Esophagus squamous epithelium (tissue), 5 donors: Measurements from ENCODE around the gene FBXO2. TPM values are rescaled to one million over a fixed set of nuclear protein-coding genes. Genes with fewer than 3 reads are reported as not detected.
"Not testable (repeated sequence)": the region's sequence is repeated elsewhere in the genome, so short reads cannot be mapped to it uniquely, and the experiment has no call there.

Experiments used
- DNase-seq: peaks from one replicate; lab custom pipeline; 2025; lab: John Stamatoyannopoulos, UW
- H3K27ac ChIP-seq, 4 donors: fragments of 200-600 bp; sonication (generic); one replicate each; pipeline ENCODE4 v1.5.1; 2016 to 2019; ENCODE audit warnings: mild to moderate bottlenecking in 1 of 4
- H3K27me3 ChIP-seq, 4 donors: fragments of 200-600 bp; sonication (generic); 1 replicate in 3 of 4; 2 replicates in 1 of 4; pipeline versions ENCODE4 v1.5.1 to v1.6.0; 2017 to 2021; ENCODE audit warnings: antibody characterized with exemption in 1 of 4
- H3K36me3 ChIP-seq, 3 donors: fragments of 200-600 bp; sonication (generic); one replicate each; pipeline ENCODE4 v1.5.1; 2016 to 2019
- H3K4me1 ChIP-seq, 3 donors: fragments of 200-600 bp; sonication (generic); one replicate each; pipeline ENCODE4 v1.5.1; 2017 to 2019
- H3K4me3 ChIP-seq, 4 donors: fragments of 200-600 bp; sonication (generic); 1 replicate in 3 of 4; 2 replicates in 1 of 4; pipeline ENCODE4 v1.5.1; 2016 to 2019; ENCODE audit warnings: mild to moderate bottlenecking in 2 of 4, moderate library complexity in 1 of 4
- H3K9me3 ChIP-seq, 3 donors: fragments of 200-600 bp; sonication (generic); one replicate each; pipeline ENCODE4 v1.5.1; 2016 to 2019
- CTCF ChIP-seq, 6 experiments: fragments of 450-650 bp in 4 of 6; fragments of 200-600 bp in 2 of 6; sonication (generic) in 2 of 6; IDR thresholded peaks; one replicate each; pipeline ENCODE4 v1.5.1; 2016 to 2019; ENCODE audit warnings: antibody characterized with exemption in 6 of 6, mild to moderate bottlenecking in 4 of 6, moderate library complexity in 4 of 6
- POLR2A ChIP-seq, 4 donors: fragments of 450-650 bp; IDR thresholded peaks; one replicate each; pipeline ENCODE4 v1.6.1; 2017; ENCODE audit warnings: antibody characterized with exemption in 4 of 4, mild to moderate bottlenecking in 4 of 4, moderate library complexity in 3 of 4
- WGBS, 2 donors: methylation state at CpG; one replicate each; pipeline ENCODE4 v1.1.5; 2018; 5-methylcytosine and 5-hydroxymethylcytosine counted together
- intact Hi-C: fragments of 100-400 bp; cut with DNase I; formaldehyde crosslinking; loops from one replicate; pipeline ENCODE4 v1.15.0; 2022
- total RNA-seq, 4 donors: library from RNA; depleted of rRNA; stranded (reverse); fragments of >200 nt; gene quantifications; one replicate each; pipeline ENCODE4 v1.1.0, GENCODE V29; 2016
- donor health status: DM: yes; HTN: yes; CAD: no.

Gene FBXO2
- total RNA-seq, 4 donors from 2014 or later = 2.6 to 13.6 (median 8.0) TPM

- H3K27ac ChIP-seq = no peak overlapping the region
- peaks cover 0 to 83% (median 0%) of the 10 kb centered on the region in 4 donors for H3K27me3 ChIP-seq
- WGBS, 2 donors = 49% methylated on average over 6 of the region's 7 CpGs; no CpG with 5 or more reads in 1 of the 2 donors
- DNase-seq = no peak
- intact Hi-C loops = no loop called here
- no peak overlapping the region for H3K4me3 ChIP-seq
- H3K9me3 ChIP-seq = no peaks in the 10 kb centered on the region
- TF ChIP-seq POLR2A (IDR thresholded peaks at IDR 0.05) (no peak), CTCF (IDR thresholded peaks at IDR 0.05) (no peak)
- no peaks in the 10 kb centered on the region for H3K36me3 ChIP-seq
- no peaks in the 10 kb centered on the region for H3K4me1 ChIP-seq
Measured at GRCh38 chr1:11616766-11617165, 37.5 kb downstream of the FBXO2 start.

- TF ChIP-seq CTCF (IDR thresholded peaks at IDR 0.05) (no peak), POLR2A (IDR thresholded peaks at IDR 0.05) (no peak)
- Histone ChIP-seq H3K9me3 (no peaks in the 10 kb centered on the region), H3K27ac (no peak overlapping the region), H3K36me3 (no peaks in the 10 kb centered on the region), H3K4me3 (no peak overlapping the region), H3K4me1 (no peaks in the 10 kb centered on the region), H3K27me3 (peaks cover 0 to 76% (median 0%) of the 10 kb centered on the region in 4 donors)
- no peak for DNase-seq
- intact Hi-C loops = no loop called here
- 45 to 50% methylated on average over 16 of the region's 16 CpGs for WGBS, 2 donors
Measured at GRCh38 chr1:11615090-11615489, 39.1 kb downstream of the FBXO2 start.

GRCh38 chr1:11613347-11613746 is 40.9 kb downstream of the FBXO2 start:
- 63 to 71% methylated on average over 4 of the region's 5 CpGs for WGBS, 2 donors
- intact Hi-C loops = no loop called here
- no peak for DNase-seq

GRCh38 chr1:11611638-11612327 is 42.4 kb downstream of the FBXO2 start:
- WGBS, 2 donors = 29 to 30% methylated on average over 6 to 7 of the region's 7 CpGs
- H3K27me3 ChIP-seq = peaks cover 0 to 45% (median 0%) of the 10 kb centered on the region in 4 donors
- intact Hi-C loops = no loop called here
- no peaks in the 10 kb centered on the region for H3K36me3 ChIP-seq
- no peaks in the 10 kb centered on the region for H3K4me1 ChIP-seq
- TF ChIP-seq CTCF (IDR thresholded peaks at IDR 0.05) = no peak
- TF ChIP-seq POLR2A (IDR thresholded peaks at IDR 0.05) = no peak
- H3K9me3 ChIP-seq = no peaks in the 10 kb centered on the region
- no peak overlapping the region for H3K27ac ChIP-seq
- no peak for DNase-seq
- H3K4me3 ChIP-seq = no peak overlapping the region

More at GRCh38 chr1:11613347-11613746, 40.9 kb downstream of the FBXO2 start:
- Histone ChIP-seq H3K27me3 (peaks cover 0 to 60% (median 0%) of the 10 kb centered on the region in 4 donors), H3K4me3 (no peak overlapping the region), H3K27ac (no peak overlapping the region), H3K36me3 (no peaks in the 10 kb centered on the region), H3K9me3 (no peaks in the 10 kb centered on the region), H3K4me1 (no peaks in the 10 kb centered on the region)
- TF ChIP-seq POLR2A (IDR thresholded peaks at IDR 0.05) (no peak), CTCF (IDR thresholded peaks at IDR 0.05) (no peak)

GRCh38 chr1:11610629-11611180 is 43.5 kb downstream of the FBXO2 start:
- Histone ChIP-seq H3K4me3 (no peak overlapping the region), H3K27me3 (peaks cover 0 to 35% (median 0%) of the 10 kb centered on the region in 4 donors), H3K4me1 (no peaks in the 10 kb centered on the region), H3K27ac (no peak overlapping the region), H3K9me3 (no peaks in the 10 kb centered on the region), H3K36me3 (no peaks in the 10 kb centered on the region)
- TF ChIP-seq CTCF (IDR thresholded peaks at IDR 0.05) = no peak
- TF ChIP-seq POLR2A (IDR thresholded peaks at IDR 0.05) = no peak
- intact Hi-C loops = no loop called here
- no peak for DNase-seq
- whole genome bisulfite sequencing, 2 donors = 52 to 63% methylated on average over 4 to 5 of the region's 6 CpGs

- H3K27me3 ChIP-seq = peaks cover 0 to 23% (median 0%) of the 10 kb centered on the region in 4 donors
- H3K36me3 ChIP-seq, H3K4me1 ChIP-seq, intact Hi-C loops, H3K9me3 ChIP-seq, H3K27ac ChIP-seq, H3K4me3 ChIP-seq, DNase-seq: not testable (repeated sequence)
- WGBS, 2 donors = 70% methylated on average over 2 of the region's 13 CpGs; no CpG with 5 or more reads in 1 of the 2 donors
Measured at GRCh38 chr1:11609378-11609777, 44.9 kb downstream of the FBXO2 start.

GRCh38 chr1:11608596-11609130 is 45.6 kb downstream of the FBXO2 start:
- H3K4me1 ChIP-seq, H3K27ac ChIP-seq, H3K4me3 ChIP-seq, intact Hi-C loops, H3K36me3 ChIP-seq, H3K9me3 ChIP-seq, DNase-seq: not testable (repeated sequence)
- 96 to 100% methylated on average over 4 of the region's 37 CpGs for WGBS, 2 donors
- peaks cover 0 to 17% (median 0%) of the 10 kb centered on the region in 4 donors for H3K27me3 ChIP-seq
